ENCODE data around the gene NRXN3. TPM values are rescaled to one million over a fixed set of nuclear protein-coding genes. Genes with fewer than 3 reads are reported as not detected.

NRXN3 gene
- total and polyA plus RNA-seq, 4 donors: 0.07 to 1.2 (median 0.23) TPM

DNA sequence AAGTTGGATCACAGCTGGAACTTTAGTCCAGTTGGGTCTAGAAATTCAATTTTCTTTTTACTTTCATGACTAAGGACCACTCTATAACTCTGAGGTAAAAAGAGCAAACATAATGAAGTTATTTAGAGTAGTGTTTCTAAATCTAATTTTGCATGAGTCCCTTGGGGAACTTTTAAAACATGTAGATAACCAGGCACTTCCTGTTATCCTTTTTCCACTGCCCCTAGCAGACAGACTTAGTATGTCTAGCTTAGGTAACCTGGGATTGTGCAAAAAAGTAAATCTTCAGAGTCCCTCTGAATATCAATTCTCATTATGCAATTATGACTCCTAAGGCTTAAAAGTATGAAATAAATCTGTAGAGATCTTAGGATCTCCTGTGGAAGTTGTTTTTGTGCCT is 1669.9 kb downstream of the NRXN3 start:
- no peak for TF ChIP-seq NR2F2 (IDR thresholded peaks at IDR 0.05)
- TF ChIP-seq SP1 (IDR thresholded peaks at IDR 0.05): no peak
- no peak for TF ChIP-seq RXRA (IDR thresholded peaks at IDR 0.05)
- TF ChIP-seq EGR1 (IDR thresholded peaks at IDR 0.05; ENCODE audit: low read depth in 2 of 2): no peak
- TF ChIP-seq, protein P1, sequence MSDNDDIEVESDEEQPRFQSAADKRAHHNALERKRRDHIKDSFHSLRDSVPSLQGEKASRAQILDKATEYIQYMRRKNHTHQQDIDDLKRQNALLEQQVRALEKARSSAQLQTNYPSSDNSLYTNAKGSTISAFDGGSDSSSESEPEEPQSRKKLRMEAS (IDR thresholded peaks at IDR 0.05): no peak
- no peak for TF ChIP-seq FOXA1 (IDR thresholded peaks at IDR 0.05)
- TF ChIP-seq, protein P2, sequence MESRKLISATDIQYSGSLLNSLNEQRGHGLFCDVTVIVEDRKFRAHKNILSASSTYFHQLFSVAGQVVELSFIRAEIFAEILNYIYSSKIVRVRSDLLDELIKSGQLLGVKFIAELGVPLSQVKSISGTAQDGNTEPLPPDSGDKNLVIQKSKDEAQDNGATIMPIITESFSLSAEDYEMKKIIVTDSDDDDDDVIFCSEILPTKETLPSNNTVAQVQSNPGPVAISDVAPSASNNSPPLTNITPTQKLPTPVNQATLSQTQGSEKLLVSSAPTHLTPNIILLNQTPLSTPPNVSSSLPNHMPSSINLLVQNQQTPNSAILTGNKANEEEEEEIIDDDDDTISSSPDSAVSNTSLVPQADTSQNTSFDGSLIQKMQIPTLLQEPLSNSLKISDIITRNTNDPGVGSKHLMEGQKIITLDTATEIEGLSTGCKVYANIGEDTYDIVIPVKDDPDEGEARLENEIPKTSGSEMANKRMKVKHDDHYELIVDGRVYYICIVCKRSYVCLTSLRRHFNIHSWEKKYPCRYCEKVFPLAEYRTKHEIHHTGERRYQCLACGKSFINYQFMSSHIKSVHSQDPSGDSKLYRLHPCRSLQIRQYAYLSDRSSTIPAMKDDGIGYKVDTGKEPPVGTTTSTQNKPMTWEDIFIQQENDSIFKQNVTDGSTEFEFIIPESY (IDR thresholded peaks at IDR 0.05): no peak
- TF ChIP-seq HNF4G (IDR thresholded peaks at IDR 0.05): no peak
- no peak for TF ChIP-seq GABPA (IDR thresholded peaks at IDR 0.05 in 1 of 2, conservative IDR thresholded peaks at IDR 0.05 in 1 of 2)
- TF ChIP-seq JUND (IDR thresholded peaks at IDR 0.05): no peak
- TF ChIP-seq, protein P3, sequence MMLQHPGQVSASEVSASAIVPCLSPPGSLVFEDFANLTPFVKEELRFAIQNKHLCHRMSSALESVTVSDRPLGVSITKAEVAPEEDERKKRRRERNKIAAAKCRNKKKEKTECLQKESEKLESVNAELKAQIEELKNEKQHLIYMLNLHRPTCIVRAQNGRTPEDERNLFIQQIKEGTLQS (IDR thresholded peaks at IDR 0.05): no peak
- TF ChIP-seq YY1 (IDR thresholded peaks at IDR 0.05): no peak
- TF ChIP-seq, protein P4, sequence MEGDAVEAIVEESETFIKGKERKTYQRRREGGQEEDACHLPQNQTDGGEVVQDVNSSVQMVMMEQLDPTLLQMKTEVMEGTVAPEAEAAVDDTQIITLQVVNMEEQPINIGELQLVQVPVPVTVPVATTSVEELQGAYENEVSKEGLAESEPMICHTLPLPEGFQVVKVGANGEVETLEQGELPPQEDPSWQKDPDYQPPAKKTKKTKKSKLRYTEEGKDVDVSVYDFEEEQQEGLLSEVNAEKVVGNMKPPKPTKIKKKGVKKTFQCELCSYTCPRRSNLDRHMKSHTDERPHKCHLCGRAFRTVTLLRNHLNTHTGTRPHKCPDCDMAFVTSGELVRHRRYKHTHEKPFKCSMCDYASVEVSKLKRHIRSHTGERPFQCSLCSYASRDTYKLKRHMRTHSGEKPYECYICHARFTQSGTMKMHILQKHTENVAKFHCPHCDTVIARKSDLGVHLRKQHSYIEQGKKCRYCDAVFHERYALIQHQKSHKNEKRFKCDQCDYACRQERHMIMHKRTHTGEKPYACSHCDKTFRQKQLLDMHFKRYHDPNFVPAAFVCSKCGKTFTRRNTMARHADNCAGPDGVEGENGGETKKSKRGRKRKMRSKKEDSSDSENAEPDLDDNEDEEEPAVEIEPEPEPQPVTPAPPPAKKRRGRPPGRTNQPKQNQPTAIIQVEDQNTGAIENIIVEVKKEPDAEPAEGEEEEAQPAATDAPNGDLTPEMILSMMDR (IDR thresholded peaks at IDR 0.05; ENCODE audit: low read depth, low read length, missing input control): no peak
- TF ChIP-seq TAF1 (conservative IDR thresholded peaks at IDR 0.05): no peak
- Histone ChIP-seq H3K27me3 (ENCODE audit: control insufficient read depth in 4 of 4, insufficient read depth in 4 of 4, low read length in 3 of 4) (no peaks in the 10 kb centered on the region), H3K4me3 (ENCODE audit: low read depth in 1 of 3, low read length in 3 of 3) (no peak overlapping the region), H3K27ac (ENCODE audit: low read depth in 1 of 2, low read length in 2 of 2) (no peak overlapping the region), H3K9ac (ENCODE audit: low read depth in 1 of 2, low read length in 2 of 2) (no peak overlapping the region), H3K4me1 (ENCODE audit: control insufficient read depth in 4 of 4, insufficient read depth in 4 of 4, low read length in 3 of 4) (peaks cover 3 to 16% (median 15%) of the 10 kb centered on the region in 4 donors), H3K36me3 (ENCODE audit: control insufficient read depth in 4 of 4, insufficient read depth in 3 of 4, low read depth in 1 of 4, low read length in 3 of 4) (no peaks in the 10 kb centered on the region), H3K9me3 (ENCODE audit: control insufficient read depth in 4 of 4, low read length in 3 of 4) (no peaks in the 10 kb centered on the region)
- DNase-seq (ENCODE audit: low spot score): no peak

DNA sequence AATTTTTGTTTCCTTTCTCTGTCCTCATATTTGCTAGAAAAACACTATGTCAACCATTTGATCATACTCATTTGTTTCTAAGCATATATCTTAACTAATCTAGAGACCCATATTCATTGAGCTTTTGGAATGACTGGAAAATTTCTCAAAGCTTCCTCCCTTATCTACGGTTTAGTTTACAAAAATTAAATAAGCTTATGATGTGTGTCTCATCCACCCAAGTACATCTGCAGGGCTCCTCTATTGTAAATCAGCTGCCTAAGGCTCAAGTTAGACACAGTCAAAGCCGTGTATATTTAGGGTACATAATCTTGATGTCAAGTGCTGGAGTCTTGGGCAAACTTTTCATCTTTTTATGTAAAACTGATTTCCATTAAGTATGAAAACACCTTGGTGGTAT is 1670.7 kb downstream of the NRXN3 start:
- 37% methylated on average over 2 of the region's 2 CpGs for WGBS
- TF ChIP-seq, protein P2 (IDR thresholded peaks at IDR 0.05): no peak
- TF ChIP-seq RAD21 (IDR thresholded peaks at IDR 0.05) (no peak), HNF4A (conservative IDR thresholded peaks at IDR 0.05) (no peak), FOXA1 (IDR thresholded peaks at IDR 0.05) (no peak), HNF4G (IDR thresholded peaks at IDR 0.05) (no peak), EGR1 (IDR thresholded peaks at IDR 0.05; ENCODE audit: low read depth in 2 of 2) (no peak), JUND (IDR thresholded peaks at IDR 0.05) (no peak), RXRA (IDR thresholded peaks at IDR 0.05) (no peak), SP1 (IDR thresholded peaks at IDR 0.05) (no peak), YY1 (IDR thresholded peaks at IDR 0.05) (no peak), NR2F2 (IDR thresholded peaks at IDR 0.05) (no peak), TAF1 (conservative IDR thresholded peaks at IDR 0.05) (no peak), GABPA (IDR thresholded peaks at IDR 0.05 in 1 of 2, conservative IDR thresholded peaks at IDR 0.05 in 1 of 2) (no peak), FOXA2 (IDR thresholded peaks at IDR 0.05) (no peak)
- TF ChIP-seq, protein P5, sequence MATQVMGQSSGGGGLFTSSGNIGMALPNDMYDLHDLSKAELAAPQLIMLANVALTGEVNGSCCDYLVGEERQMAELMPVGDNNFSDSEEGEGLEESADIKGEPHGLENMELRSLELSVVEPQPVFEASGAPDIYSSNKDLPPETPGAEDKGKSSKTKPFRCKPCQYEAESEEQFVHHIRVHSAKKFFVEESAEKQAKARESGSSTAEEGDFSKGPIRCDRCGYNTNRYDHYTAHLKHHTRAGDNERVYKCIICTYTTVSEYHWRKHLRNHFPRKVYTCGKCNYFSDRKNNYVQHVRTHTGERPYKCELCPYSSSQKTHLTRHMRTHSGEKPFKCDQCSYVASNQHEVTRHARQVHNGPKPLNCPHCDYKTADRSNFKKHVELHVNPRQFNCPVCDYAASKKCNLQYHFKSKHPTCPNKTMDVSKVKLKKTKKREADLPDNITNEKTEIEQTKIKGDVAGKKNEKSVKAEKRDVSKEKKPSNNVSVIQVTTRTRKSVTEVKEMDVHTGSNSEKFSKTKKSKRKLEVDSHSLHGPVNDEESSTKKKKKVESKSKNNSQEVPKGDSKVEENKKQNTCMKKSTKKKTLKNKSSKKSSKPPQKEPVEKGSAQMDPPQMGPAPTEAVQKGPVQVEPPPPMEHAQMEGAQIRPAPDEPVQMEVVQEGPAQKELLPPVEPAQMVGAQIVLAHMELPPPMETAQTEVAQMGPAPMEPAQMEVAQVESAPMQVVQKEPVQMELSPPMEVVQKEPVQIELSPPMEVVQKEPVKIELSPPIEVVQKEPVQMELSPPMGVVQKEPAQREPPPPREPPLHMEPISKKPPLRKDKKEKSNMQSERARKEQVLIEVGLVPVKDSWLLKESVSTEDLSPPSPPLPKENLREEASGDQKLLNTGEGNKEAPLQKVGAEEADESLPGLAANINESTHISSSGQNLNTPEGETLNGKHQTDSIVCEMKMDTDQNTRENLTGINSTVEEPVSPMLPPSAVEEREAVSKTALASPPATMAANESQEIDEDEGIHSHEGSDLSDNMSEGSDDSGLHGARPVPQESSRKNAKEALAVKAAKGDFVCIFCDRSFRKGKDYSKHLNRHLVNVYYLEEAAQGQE (IDR thresholded peaks at IDR 0.05): no peak
- TF ChIP-seq, protein P4 (IDR thresholded peaks at IDR 0.05; ENCODE audit: low read depth, low read length, missing input control): no peak
- TF ChIP-seq, protein P3 (IDR thresholded peaks at IDR 0.05): no peak
- TF ChIP-seq, protein P1 (IDR thresholded peaks at IDR 0.05): no peak
- no peak overlapping the region for H3K9ac ChIP-seq (ENCODE audit: low read depth in 1 of 2, low read length in 2 of 2)
- no peaks in the 10 kb centered on the region for H3K36me3 ChIP-seq (ENCODE audit: control insufficient read depth in 4 of 4, insufficient read depth in 3 of 4, low read depth in 1 of 4, low read length in 3 of 4)
- no peaks in the 10 kb centered on the region for H3K27me3 ChIP-seq (ENCODE audit: control insufficient read depth in 4 of 4, insufficient read depth in 4 of 4, low read length in 3 of 4)
- no peak overlapping the region for H3K4me3 ChIP-seq (ENCODE audit: low read depth in 1 of 3, low read length in 3 of 3)
- no peak overlapping the region for H3K27ac ChIP-seq (ENCODE audit: low read depth in 1 of 2, low read length in 2 of 2)
- peaks cover 3 to 16% (median 15%) of the 10 kb centered on the region in 4 donors for H3K4me1 ChIP-seq (ENCODE audit: control insufficient read depth in 4 of 4, insufficient read depth in 4 of 4, low read length in 3 of 4)
- no peak for DNase-seq (ENCODE audit: low spot score)
- no peaks in the 10 kb centered on the region for H3K9me3 ChIP-seq (ENCODE audit: control insufficient read depth in 4 of 4, low read length in 3 of 4)
